Activated CD4-positive, CD25-positive, alpha-beta regulatory T cell treated with anti-CD3 and anti-CD28 coated beads, Interleukin-2, amount 50 U/mL, for 72 hours (primary cell): ENCODE results near the gene XYLT1.

ENCODE experiments used
- DNase-seq: peaks from one replicate; pipeline ENCODE4 v3.0.0; 2021

Gene XYLT1

DNA sequence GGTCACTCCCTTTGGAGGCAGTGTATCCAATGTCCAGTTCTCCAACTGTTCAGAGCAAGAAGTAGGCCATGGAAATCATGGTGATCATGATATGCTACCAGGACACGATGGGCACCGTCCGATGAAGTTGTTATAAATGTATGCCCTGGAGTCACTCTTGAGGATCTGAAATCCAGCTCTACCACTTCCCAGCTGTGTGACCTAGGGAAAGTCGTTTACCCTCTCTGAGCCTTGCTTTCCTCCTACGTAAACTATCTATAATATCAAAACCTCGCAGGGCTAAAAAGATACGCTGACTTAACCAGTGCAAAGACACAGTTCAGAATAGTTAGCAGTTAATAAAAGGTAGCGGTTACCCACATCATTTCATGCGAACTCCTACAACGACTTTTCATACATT is 194.2 kb downstream of the XYLT1 start:
- DNase-seq = no peak

DNA sequence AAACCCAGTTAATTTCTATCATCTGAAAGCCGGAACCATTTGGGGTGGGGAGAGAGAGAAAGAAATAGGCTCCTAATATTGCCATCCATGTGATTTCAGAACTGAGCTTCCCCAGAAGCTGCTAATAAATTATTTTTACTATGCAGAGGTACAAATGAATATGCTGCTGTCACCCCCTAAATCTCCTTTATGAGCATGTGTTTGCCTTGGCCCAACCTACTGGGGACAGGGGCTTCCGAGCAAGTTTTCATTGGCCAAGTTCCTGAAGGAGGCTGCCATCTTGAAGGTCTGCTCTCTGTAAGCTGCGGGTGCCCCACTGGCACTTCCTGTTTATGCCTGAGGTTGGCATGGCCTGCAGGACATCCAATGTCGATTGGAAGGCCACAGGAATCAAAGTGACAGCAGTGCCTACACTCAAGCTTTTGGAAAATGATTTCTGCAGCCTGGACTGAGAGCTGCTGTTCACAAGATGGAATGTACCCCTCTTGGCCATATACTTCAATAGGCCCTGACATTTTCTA is 194.7 kb downstream of the XYLT1 start:
- DNase-seq = no peak

DNA sequence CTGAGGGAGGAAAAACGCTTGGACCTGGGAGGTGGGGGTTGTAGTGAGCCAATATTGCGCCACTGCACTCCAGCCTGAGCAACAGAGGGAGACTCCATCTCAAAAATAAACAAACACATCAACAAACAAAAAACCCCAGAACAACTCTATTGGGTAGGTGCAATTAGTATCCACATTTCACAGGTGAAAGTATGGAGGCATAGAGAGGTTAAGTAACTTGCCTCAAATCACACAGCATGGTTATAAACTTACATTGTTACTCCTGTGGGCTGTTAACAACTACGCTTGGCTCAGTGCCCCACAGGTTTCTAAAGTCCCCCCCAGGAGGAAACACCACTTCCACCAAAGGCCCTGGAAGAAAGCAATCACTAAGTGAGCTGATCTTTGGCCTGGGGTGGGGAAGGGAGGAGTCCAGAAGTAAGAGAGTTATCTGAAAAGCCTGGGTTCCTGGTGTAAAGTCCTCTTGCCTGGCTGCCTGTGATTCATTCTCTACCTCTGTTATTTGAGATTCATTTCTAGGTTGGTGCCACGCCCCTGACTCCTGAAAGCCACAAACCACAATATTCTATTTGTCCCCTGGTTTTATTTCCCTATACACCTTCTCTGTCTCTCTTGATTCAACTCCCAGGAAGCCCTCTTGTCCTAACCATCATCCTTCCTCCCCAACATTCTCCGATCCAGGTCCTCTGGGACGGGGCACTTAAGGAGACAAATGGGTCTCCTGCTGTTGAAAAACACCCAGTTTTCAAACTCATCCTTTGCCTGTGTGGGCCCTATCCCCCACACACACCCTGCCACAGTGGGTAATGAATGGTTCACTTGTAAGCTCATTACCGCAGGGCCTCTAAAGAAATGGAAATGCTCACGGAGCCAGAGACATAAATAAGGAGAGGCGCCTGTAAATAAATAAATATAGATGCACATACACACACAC is 195.4 kb downstream of the XYLT1 start:
- no peak for DNase-seq

DNA sequence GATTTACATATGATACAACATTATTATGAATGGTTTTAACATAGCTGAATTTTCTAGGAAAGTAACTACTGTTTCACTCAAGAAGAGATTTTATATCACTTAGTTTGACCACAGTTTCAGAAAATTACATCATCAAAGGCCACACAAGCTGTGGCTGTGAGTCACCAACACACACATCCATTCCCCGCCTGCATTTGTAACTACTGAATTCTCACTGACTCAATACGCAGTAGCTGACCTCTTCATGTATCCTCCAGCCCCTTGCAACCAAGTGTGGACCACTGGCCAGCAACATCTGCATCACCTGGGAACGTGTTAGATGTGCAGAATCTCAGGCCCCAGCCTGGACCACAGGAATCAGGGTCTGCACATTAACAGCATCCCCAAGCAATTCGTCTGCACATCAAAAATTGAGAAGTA is 197.6 kb downstream of the XYLT1 start:
- peak; percentile 33 for DNase-seq

DNA sequence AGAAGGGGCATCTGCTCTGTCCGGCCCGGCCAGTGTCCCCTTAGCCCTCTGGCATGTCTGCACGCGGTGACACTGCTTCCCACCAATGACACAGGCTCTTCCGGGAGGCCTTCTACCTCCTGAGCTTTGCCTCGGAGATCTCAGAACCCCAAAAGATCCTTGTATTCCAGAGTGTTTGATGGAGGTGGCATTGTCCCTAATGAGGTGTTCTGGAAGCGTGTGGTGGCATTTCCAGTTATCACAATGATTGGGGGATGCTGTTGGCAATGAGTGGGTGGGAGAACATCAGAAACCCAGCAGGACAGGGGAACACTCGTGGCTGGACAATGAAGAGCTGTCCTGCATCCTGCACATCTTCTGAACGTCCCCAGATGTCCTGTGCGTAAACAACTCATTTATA is 198.0 kb downstream of the XYLT1 start:
- DNase-seq = no peak

DNA sequence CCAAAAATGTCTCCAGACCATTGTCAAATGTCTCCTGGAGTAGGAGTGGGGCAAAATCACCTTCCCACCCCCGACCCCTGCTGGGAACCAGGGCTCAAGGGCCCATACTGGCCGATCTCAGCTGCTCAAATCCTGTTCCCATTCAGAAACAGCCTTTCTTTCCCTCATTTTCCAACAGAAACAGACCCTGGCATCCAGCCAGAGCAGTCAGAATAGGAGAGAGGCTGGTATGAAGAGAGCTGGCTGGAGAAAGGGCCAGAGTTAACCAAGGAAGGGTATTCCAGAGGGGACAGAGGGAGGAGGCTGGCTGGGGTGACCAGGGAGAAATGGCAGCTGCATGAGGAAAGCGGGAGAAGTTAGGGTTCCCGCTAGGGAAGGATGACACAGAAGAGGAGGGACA is 199.1 kb downstream of the XYLT1 start:
- no peak for DNase-seq

DNA sequence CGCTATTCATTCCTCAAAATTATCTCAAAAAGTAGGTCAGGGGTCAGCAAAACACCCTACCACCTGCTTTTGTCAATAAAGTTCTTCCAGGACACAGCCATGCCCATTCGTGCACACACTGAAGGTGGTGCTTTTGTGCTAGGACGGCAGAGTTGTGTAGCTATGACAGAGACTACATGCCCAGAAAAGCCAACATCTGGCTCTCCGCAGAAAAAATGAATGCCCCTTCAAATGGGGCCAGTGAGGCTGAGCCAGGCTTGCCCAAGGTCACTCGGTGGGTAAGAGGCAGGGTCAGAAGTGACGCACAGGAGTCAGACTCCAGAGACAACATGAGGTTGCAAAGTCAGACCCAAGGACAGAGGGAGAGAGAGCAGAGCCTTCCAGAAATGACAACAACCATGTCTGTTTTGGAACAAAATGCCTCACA is 200.1 kb downstream of the XYLT1 start:
- DNase-seq = no peak

DNA sequence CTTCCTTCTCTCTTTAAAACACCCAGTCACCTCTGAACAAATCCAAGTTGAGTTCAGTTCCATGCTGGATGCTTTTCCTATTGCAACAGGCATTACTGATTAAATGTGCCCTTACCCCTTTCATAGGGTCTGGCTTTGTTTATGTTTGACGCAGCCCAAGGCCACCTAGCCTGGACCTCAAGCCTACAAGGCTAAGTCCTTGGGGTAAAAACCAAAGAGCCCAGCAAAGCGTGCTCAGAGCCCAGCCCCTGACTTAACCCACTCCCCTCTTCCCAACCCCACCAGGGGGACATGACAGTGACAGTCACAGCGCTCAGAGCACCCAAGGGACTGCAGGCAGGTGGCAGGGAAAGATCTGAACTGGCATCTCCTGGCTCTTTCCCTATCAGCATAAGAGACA is 200.6 kb downstream of the XYLT1 start:
- DNase-seq = no peak

DNA sequence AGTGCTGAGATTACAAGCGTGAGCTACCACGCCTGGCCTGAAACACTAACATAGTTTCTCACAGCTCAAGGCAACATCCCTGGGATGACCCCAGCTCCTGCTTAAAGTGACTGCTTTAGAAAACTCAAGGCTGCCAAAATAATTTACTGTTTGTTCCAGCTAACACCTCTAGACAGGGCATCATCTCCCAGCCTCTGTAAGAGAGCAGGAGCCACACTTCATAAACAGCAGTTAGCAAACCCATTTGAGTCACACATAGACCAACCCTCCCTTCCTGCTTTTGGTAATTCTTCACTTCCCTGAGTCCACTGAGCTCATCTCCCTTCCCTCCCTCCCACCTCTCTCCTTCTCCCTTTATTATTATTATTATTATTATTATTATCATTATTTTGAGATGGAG is 201.3 kb downstream of the XYLT1 start:
- no peak for DNase-seq

DNA sequence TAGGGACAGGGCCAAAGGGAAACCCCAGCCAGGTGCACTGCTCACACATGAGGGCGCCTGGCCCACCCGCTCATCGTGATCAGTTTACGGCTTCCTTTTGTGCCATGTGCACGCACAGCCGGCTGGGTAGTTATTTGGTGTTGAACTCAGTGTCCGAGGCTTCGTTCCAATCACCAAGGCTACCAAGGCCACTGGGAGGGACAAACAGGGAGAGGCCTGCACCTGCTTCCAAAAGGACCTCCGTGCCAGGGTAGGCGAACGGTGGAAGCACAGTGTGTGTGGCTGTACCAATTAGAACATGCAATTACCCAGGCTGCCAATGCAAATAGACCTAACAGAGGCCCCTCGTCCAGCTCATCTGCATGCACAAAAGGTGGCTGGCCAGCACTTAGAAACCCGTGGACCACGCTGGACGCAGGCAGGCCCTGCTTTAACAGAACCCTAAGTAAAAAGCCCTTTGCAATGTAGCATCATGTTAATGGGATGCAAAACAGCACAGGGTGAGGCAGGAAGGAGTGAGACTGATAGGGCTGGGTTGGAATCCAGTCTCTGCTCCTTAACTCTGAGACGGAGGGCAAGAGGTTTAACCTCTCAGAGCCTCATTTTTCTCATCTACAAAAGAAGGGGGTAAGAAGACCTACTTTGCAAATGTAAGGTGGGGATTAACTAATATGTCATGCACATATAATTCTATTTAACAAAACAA is 204.0 kb downstream of the XYLT1 start:
- no peak for DNase-seq

DNA sequence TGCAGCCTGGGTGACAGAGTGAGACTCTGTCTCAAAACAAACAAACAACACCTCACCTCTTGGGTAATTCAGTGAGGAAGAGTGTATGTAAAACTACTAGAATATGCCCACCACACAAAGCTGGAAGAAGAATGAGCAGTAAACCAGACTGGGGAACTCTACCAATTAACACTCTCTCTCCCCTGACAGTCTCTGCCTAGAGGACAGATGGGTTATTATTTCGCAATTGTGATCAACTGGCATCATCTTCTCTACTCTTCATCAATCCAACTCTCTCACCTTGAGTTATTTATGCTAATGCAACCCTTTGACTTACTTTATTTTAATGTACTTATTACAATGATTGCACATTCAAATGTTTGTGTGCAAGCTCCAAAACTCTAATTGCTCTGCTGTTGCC is 205.6 kb downstream of the XYLT1 start:
- DNase-seq = no peak

DNA sequence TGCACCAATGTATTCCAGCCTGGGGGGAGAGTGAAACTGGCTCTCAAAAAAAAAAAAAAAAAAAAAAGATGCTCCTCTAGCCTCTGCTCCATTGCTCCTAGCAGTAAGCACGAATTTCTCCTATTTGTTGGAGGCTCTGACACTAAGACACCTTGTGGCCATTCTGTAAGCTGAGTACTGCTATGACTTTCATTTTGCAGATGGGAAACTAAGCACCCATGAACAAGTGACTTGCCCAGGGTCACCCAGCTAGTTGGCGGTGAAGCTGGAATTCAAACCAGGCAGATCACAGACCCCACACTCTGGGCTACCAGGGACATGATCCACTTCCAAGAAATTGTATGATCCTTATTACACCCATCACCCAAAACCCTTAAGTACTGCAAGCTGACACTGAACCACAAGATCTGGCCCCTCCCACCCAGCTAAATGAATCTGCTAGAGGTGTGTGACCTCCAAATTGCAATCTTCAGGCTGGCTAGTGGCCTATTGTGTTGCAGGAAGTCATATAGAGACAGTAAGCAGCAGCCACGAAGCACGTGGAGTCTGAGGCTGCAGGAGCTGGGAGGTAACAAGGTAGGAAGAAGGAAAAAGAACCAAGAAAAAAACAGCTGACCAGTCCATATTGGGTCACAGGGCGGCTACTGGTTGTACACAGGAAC is 209.4 kb downstream of the XYLT1 start:
- no peak for DNase-seq

DNA sequence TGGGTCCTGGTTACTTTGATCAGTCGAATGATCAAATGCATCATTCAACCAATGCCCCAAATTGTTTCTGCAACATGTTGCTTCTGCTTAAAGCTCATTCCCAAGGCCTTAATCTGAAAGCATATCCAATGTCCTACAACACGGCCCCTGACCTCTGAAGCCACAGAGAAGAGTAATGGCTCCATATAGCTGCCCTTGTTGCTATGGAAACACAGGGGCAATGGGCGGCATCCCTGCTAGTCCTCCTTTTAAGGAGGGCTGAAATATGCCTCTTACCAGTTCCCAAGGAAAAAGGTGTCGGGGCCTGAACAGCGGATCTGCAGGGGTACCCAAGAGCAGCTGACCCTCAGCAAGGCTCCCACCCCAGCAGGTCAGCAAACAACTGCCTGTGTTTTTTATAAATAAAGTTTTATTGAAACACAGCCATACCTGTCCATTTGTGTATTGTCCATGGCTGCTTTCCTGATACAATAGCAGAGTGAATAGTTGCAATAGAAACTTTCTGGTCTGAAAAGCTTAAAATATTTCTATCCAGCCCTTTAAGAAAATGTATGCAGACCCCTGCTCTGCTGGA is 210.4 kb downstream of the XYLT1 start:
- DNase-seq = no peak

DNA sequence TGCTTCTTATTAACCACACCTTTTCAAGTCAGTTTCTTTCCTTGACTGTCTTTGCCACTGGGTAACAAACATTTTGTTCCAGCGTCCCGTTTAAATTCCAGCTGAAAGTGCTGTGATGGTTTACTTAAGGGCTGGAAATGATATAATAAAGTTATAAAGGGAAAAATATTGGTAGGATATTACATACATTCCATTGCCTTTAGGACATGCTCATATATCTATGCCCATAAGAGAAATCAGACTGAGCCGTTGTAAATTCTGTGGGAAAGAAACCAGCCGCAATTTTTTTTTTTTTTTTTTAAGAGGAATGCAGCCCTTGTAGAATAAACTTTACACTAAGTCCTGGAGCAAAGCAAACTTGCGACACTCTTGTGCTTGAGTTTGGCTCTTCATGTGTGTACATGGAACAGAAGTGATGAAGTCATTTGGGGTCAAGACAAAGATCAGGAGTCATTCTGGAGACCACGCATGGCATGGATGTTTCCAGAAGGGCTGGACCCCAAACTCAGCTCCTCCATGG is 210.9 kb downstream of the XYLT1 start:
- no peak for DNase-seq

DNA sequence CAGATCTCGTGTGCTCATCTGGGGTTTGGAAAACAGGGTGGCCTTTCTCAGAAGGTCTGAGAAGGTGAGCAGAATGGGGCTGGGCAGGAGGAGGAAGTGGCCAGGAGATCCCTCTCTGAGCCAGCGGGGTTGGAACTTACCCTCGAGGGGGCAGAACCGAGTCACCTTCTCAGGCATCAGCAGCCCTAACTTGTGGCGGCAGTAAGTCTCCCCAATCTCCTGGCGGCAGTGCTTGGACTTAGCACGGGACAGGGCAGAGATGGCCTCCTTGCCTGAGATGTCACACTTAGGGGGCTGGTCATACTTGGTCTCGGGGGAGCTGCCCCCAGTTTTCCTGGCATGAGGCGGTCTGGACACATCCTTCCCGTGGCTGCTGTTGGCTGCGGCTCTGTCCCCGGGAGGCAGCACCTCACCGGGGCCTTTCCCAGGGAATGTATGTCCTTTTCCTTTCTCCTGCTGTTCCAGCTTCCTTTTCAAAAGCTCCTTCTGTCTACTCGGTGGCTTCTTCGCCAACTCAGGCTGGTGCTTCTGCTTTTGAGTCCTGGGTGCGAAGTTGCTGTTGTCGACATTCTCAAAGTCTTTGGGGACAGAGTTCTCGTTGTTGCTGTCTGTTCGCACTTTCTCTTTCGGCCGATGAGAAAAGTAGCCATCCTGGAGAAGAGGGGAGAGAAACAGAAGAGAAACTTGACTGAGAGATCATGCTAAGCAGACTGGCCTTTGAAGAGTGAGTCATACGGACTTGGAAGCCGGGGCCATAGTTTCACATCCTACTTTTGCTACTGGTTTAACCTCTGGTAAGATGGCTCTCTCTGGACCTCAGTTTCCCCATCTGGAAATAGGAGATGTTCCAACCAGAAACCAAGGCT is 211.7 kb downstream of the XYLT1 start:
- DNase-seq = no peak

DNA sequence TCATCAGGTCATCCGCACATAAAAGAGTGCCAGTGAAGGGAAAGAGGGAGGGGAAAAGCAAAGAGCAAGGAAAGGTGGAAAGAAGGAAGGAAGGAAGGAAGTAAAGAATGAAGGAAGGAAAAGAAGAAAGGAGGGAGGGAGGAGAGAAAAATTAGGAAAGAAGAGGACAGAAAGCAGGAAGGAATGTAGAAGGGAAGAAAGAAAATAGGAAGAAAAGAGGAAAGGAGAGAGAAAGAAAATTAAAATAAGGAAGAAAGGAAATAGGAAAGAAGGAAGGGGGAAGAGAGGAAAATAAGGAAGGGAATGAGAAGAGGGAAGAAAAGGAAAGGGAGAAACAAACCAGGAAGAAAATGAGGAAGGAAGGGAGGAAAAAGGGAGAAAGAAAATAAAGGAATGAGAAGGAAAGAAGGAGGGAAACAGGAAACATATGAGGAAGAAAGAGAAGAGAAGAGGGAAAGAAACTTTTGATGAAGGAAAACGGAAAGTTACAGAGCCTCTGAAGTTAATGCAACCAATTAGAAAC is 212.6 kb downstream of the XYLT1 start:
- DNase-seq = no peak

DNA sequence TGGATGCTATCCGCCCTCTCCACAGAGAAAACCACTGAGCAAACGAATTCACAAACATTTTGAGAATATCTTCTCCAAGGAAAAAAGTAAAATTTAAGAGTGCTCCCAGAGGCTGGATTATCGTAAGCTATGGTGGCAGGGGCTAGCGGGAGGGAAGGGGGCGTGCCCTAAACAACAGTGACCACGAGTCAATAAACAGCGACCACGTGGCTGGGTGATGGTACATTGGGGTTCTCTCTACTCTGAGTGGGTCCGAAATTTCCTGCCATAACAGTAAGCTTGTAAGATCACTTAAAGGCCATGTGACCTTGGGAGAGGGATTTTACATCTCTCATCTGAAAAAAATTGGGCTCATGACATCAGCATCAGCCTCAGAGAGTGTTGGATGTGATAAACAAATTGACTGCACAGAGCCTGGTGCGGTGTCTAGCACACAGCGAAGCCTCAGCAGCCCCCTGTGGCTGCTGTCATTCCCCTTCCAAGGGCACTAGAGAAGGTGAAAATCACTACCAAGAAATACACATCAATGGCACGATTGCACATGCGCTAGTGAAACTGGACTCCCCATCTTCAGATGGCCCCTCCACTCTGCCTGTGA is 213.2 kb downstream of the XYLT1 start:
- no peak for DNase-seq

DNA sequence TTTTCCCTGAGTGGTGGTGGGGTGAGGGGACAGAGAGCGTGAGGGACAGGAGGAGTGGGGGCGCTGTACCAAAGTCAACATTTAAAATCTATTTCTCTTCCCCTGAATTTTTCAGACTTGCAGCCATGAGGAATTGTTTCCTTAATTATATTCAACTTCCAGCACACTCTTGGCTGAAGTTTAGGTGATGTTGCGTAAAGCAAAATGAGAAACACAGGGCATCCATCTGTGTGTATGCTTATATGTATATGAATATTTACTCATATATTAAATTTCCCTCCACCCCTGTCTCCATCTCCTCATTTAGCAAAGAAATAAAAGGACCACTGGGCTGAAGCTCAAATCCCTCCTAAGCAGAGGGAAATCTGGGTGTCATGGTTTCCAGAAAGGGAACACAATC is 218.1 kb downstream of the XYLT1 start:
- DNase-seq = no peak

DNA sequence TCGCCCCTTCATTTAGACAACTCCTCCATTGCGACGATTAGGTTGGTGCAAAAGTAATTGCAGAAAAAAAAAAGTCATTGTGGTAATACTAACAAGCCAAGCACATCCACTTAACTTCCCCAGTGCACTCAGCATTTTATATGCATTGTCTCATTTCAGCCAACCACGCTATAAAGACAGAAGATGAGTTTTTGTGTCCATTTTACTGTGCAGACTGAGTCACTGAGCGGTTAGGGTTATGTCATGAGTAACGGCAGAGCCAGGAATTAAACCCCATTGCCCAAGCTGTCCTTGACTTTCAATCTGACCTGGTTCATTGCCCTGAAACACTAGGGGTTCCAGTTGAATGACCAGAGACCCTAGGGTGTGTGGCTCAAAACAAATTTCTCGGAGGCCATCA is 218.7 kb downstream of the XYLT1 start:
- no peak for DNase-seq

DNA sequence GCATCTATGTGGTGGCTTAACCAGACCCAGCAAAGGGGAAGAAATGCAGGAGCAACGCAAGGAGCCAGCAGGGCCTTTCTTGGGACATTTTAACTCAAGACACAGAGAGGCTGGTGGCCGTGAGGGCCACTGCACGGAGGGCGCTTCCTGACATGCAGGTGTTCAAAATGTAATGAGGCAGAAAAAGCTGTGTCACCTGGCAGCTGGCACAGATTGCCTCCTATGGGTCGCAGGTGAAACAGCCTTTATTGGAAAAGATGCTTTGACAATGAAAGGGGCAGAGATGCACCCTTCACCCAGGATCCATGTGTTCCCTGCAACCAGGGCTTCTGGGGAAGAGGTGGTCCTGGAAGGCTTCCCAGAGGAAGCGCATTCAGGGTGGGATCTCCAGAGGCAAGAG is 219.3 kb downstream of the XYLT1 start:
- DNase-seq = no peak
